Prostate gland (tissue), 2 donors: Measurements from ENCODE around the gene UPP1. TPM values are rescaled to one million over a fixed set of nuclear protein-coding genes. Genes with fewer than 3 reads are reported as not detected.

ENCODE experiments used
- DNase-seq: peaks from one replicate; pipeline ENCODE4 v3.0.0-alpha.2; 2019; ENCODE audit warnings: low spot score
- H3K27ac ChIP-seq, 2 donors: fragments of 200-600 bp; sonication (generic); 2 replicates each; pipeline ENCODE4 v1.5.1; 2017 to 2019
- H3K27me3 ChIP-seq: fragments of 200-600 bp; sonication (generic); replicated peaks from 2 replicates; pipeline ENCODE4 v1.5.1; 2019; ENCODE audit not compliant: insufficient read depth
- H3K36me3 ChIP-seq, 2 donors: fragments of 200-600 bp; sonication (generic); 1 replicate in 1 of 2; 2 replicates in 1 of 2; pipeline versions ENCODE4 v1.5.1 to v1.8.1; 2017 to 2019
- H3K4me1 ChIP-seq: fragments of 200-600 bp; sonication (generic); replicated peaks from 2 replicates; pipeline ENCODE4 v1.5.1; 2019
- H3K4me3 ChIP-seq, 2 donors: fragments of 200-600 bp; sonication (generic); 2 replicates each; pipeline ENCODE4 v1.5.1; 2017 to 2019
- H3K9me3 ChIP-seq: fragments of 200-600 bp; sonication (generic); 2 replicates; pipeline ENCODE4 v1.5.1; 2017
- POLR2A ChIP-seq: fragments of 450-650 bp; IDR thresholded peaks from one replicate; pipeline ENCODE4 v1.6.1; 2016; ENCODE audit warnings: antibody characterized with exemption, mild to moderate bottlenecking
- POLR2AphosphoS5 ChIP-seq: sonication (generic); formaldehyde crosslinking; IDR thresholded peaks from one replicate; pipeline ENCODE4 v1.6.1; 2017; ENCODE audit warnings: antibody characterized with exemption
- WGBS: methylation state at CpG from one replicate; pipeline ENCODE4 v1.1.5; 2018; 5-methylcytosine and 5-hydroxymethylcytosine counted together
- intact Hi-C: fragments of 100-400 bp; cut with DNase I; formaldehyde crosslinking; loops from one replicate; pipeline ENCODE4 v1.14.2; 2022
- total RNA-seq, 2 donors: library from RNA; depleted of rRNA; stranded (reverse); fragments of >200 nt; gene quantifications; one replicate each; pipeline ENCODE4 v1.1.0, GENCODE V29; 2016
- TF ChIP-seq, protein P1 (sequence below), 4 experiments: fragments of 200-600 bp in 2 of 4; fragments of 450-650 bp in 2 of 4; sonication (generic) in 2 of 4; IDR thresholded peaks; 1 replicate in 3 of 4; 2 replicates in 1 of 4; pipeline ENCODE4 v1.5.1; 2016 to 2019; ENCODE audit warnings: antibody characterized with exemption in 4 of 4, mild to moderate bottlenecking in 2 of 4, moderate library complexity in 2 of 4

UPP1 gene
- total RNA-seq, 2 donors from 2014 or later, result 4.9 to 13.0 TPM

DNA sequence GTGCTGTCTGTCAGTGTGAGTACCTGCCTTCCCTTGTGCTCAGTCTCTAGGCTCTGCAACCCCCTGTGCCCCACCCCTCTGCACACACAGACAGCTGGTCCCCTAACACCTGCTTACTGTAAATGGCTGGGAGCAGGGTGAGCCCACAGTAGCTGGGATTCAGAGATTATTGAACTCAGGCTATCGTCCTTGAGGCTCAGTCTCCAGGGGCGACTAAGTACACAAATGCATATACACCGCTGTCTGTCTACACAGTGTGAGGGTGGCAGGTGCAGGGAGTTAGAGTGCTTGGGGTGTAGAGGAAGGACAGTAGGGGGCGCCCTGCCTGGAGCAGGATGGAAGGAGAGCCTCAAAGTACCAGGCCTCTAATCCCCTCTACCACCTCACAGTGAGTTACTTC is 12.9 kb downstream of the UPP1 start:
- intact Hi-C loops, result no loop called here
- 80% methylated on average over 4 of the region's 4 CpGs for WGBS
- no peak for DNase-seq

DNA sequence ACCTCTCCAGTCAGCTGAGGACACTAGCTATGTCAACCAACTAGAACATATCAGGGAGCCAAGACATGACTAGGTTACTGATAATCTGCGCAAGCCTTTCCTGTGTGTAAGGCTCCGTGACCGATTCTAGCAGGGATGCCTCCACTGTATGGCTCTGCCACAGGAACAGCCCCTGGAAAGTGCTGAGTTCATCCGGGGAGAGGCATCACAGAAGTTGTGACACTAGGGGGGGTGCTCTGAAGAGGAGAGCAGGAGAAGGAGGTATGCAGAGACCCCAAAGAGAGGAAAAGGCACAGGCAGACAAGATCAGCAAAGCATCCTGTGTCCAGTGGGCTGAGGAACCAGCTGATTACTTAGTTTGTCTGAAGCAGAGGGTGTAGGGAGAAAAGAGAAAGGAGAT is 13.5 kb downstream of the UPP1 start:
- H3K27ac ChIP-seq, result no peak overlapping the region
- H3K27me3 ChIP-seq, result no peaks in the 10 kb centered on the region
- intact Hi-C loops, result no loop called here
- WGBS, result 95% methylated on average over 4 of the region's 4 CpGs
- no peaks in the 10 kb centered on the region for H3K9me3 ChIP-seq
- H3K4me3 ChIP-seq, result no peak overlapping the region
- no peaks in the 10 kb centered on the region for H3K36me3 ChIP-seq
- TF ChIP-seq POLR2AphosphoS5, result no peak
- TF ChIP-seq, protein P1, sequence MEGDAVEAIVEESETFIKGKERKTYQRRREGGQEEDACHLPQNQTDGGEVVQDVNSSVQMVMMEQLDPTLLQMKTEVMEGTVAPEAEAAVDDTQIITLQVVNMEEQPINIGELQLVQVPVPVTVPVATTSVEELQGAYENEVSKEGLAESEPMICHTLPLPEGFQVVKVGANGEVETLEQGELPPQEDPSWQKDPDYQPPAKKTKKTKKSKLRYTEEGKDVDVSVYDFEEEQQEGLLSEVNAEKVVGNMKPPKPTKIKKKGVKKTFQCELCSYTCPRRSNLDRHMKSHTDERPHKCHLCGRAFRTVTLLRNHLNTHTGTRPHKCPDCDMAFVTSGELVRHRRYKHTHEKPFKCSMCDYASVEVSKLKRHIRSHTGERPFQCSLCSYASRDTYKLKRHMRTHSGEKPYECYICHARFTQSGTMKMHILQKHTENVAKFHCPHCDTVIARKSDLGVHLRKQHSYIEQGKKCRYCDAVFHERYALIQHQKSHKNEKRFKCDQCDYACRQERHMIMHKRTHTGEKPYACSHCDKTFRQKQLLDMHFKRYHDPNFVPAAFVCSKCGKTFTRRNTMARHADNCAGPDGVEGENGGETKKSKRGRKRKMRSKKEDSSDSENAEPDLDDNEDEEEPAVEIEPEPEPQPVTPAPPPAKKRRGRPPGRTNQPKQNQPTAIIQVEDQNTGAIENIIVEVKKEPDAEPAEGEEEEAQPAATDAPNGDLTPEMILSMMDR (IDR thresholded peaks at IDR 0.05), result no peak
- TF ChIP-seq POLR2A, result no peak
- no peaks in the 10 kb centered on the region for H3K4me1 ChIP-seq
- no peak for DNase-seq

More for the DNA sequence above, 12.9 kb downstream of the UPP1 start:
- Histone ChIP-seq H3K4me1 (no peaks in the 10 kb centered on the region), H3K27ac (no peak overlapping the region), H3K36me3 (no peaks in the 10 kb centered on the region), H3K9me3 (no peaks in the 10 kb centered on the region), H3K4me3 (no peak overlapping the region), H3K27me3 (no peaks in the 10 kb centered on the region)
- TF ChIP-seq, protein P1 (IDR thresholded peaks at IDR 0.05), result no peak
- TF ChIP-seq POLR2AphosphoS5 (no peak), POLR2A (no peak)

DNA sequence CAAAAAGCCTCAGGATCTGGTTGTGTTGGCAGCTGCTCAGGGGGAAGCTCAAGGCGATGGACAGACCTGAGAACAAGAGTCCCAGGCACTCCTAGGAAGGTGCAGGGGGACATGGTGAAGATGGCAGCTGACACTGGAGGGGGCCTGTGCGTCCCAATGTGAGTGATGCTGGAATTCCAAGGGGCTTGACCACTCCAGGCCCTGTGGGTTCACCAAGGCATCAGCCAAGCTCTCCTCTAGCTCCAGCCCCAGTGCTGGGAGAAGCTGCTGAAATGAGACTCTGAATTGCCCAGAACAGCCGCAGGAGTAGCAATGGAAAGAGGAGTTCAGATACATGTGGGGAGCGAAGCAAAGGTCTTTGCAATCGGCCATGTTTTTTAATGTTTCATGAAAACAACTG is 16.0 kb downstream of the UPP1 start:
- Histone ChIP-seq H3K4me3 (no peak overlapping the region), H3K4me1 (no peaks in the 10 kb centered on the region), H3K27me3 (no peaks in the 10 kb centered on the region), H3K36me3 (no peaks in the 10 kb centered on the region), H3K27ac (no peak overlapping the region), H3K9me3 (no peaks in the 10 kb centered on the region)
- TF ChIP-seq, protein P1 (IDR thresholded peaks at IDR 0.05), result no peak
- TF ChIP-seq POLR2A, result no peak
- intact Hi-C loops, result no loop called here
- whole genome bisulfite sequencing, result 95% methylated on average over 5 of the region's 5 CpGs
- no peak for DNase-seq

DNA sequence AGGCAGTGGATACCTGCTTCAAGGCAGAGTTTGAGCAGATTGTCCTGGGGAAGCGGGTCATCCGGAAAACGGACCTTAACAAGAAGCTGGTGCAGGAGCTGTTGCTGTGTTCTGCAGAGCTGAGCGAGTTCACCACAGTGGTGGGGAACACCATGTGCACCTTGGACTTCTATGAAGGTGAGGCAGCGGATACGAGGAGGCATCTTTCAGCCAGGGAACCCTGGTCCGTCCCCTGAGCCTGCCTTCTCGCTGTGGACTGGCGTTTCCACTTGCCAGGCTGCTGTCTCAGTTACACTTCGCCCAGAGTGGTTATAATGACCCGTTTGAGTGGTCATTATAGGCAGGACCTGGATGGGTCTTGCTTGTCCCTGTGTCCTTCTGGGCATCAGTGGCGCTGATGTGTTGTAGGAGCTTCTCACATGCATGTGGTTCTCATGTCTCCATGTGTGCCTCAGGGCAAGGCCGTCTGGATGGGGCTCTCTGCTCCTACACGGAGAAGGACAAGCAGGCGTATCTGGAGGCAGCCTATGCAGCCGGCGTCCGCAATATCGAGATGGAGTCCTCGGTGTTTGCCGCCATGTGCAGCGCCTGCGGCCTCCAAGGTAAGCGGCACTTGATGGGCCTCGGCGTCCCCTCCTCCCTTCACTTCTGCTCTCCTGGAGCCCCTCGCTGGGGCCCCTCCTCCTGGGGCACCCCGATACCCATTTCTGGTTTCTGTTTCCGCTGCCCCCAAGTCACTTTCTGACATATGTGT is 18.0 kb downstream of the UPP1 start:
- no peaks in the 10 kb centered on the region for H3K36me3 ChIP-seq
- TF ChIP-seq POLR2AphosphoS5 (no peak), POLR2A (no peak)
- TF ChIP-seq, protein P1 (IDR thresholded peaks at IDR 0.05), result no peak
- H3K4me3 ChIP-seq, result no peak overlapping the region
- no peak for DNase-seq
- H3K4me1 ChIP-seq, result no peaks in the 10 kb centered on the region
- intact Hi-C loops, result no loop called here
- H3K27ac ChIP-seq, result no peak overlapping the region
- H3K9me3 ChIP-seq, result no peaks in the 10 kb centered on the region
- 91% methylated on average over 29 of the region's 29 CpGs for WGBS
- H3K27me3 ChIP-seq, result no peaks in the 10 kb centered on the region

DNA sequence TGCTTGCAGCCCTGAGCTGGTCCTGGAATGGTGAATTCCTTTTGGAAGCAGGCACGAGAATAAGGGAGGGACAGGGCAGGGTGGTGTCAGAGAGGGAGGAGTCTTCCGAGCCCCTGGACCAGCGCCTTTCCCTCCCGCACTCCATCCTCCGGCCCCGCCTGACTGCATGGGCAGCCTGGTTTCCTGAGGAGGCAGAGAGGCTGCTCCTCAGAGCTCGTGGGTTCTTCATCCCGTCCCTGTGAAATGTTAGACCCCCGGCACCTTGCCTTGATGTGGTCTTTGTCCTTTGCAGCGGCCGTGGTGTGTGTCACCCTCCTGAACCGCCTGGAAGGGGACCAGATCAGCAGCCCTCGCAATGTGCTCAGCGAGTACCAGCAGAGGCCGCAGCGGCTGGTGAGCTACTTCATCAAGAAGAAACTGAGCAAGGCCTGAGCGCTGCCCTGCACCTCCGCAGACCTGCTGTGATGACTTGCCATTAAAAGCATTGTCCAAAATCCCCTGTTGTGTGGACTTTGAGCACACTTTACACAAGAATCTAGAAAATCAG is 18.9 kb downstream of the UPP1 start:
- intact Hi-C loops, result no loop called here
- DNase-seq, result no peak
- Histone ChIP-seq H3K27ac (no peak overlapping the region), H3K9me3 (no peaks in the 10 kb centered on the region), H3K4me3 (no peak overlapping the region), H3K36me3 (no peaks in the 10 kb centered on the region), H3K4me1 (no peaks in the 10 kb centered on the region), H3K27me3 (no peaks in the 10 kb centered on the region)
- TF ChIP-seq, protein P1 (IDR thresholded peaks at IDR 0.05), result no peak
- TF ChIP-seq POLR2A, result no peak
- TF ChIP-seq POLR2AphosphoS5, result no peak
- 90% methylated on average over 18 of the region's 18 CpGs for WGBS
